MCF 10A (cell line): ENCODE measurements around the gene NDST4. TPM values are rescaled to one million over a fixed set of nuclear protein-coding genes. Genes with fewer than 3 reads are reported as not detected.

Experiments used
- BruUV-seq: library from RNA; stranded (reverse); fragments of 400-500 nt; replicated peaks from 2 replicates; lab custom pipeline; 2021; lab: Mats Ljungman, UMichigan
- CTCF ChIA-PET: fragments of 300-600 bp; sonication (Branson Sonifier 250); formaldehyde crosslinking; extraction: SDS; loops from one replicate; lab custom pipeline; 2021; ENCODE audit warnings: antibody characterized with exemption, inconsistent platforms; lab: Yijun Ruan, JAX
- POLR2A ChIA-PET: fragments of 300-600, 350-650 bp; sonication (Branson Sonifier 250); formaldehyde crosslinking; extraction: SDS; loops from one replicate; lab custom pipeline; 2020; ENCODE audit warnings: antibody characterized with exemption, inconsistent platforms; lab: Yijun Ruan, JAX
- DNase-seq: peaks from one replicate; pipeline ENCODE4 v3.0.0-alpha.2; 2018; ENCODE audit not compliant: unreplicated experiment
- H3K27ac Mint-ChIP-seq: one replicate; pipeline ENCODE4 v1.8.0; 2022; ENCODE audit warnings: mild to moderate bottlenecking, low read depth, mixed read lengths; ENCODE audit not compliant: unreplicated experiment
- H3K27me3 Mint-ChIP-seq: one replicate; pipeline ENCODE4 v1.8.0; 2022; ENCODE audit warnings: mixed read lengths; ENCODE audit not compliant: insufficient read depth, unreplicated experiment
- H3K36me3 Mint-ChIP-seq: one replicate; pipeline ENCODE4 v1.8.0; 2022; ENCODE audit warnings: mild to moderate bottlenecking, moderate library complexity, mixed read lengths; ENCODE audit not compliant: insufficient read depth, unreplicated experiment
- H3K4me1 Mint-ChIP-seq: one replicate; pipeline ENCODE4 v1.8.0; 2022; ENCODE audit warnings: mixed read lengths; ENCODE audit not compliant: insufficient read depth, unreplicated experiment
- H3K4me3 Mint-ChIP-seq: one replicate; pipeline ENCODE4 v1.8.0; 2022; ENCODE audit warnings: mild to moderate bottlenecking, moderate library complexity, mixed read lengths; ENCODE audit not compliant: unreplicated experiment
- H3K9me3 Mint-ChIP-seq: one replicate; pipeline ENCODE4 v1.8.0; 2022; ENCODE audit warnings: mixed read lengths; ENCODE audit not compliant: unreplicated experiment
- CTCF ChIP-seq: fragments of 200-600 bp; IDR thresholded peaks from one replicate; pipeline ENCODE4 v1.8.0; 2022; ENCODE audit warnings: antibody characterized with exemption, mild to moderate bottlenecking; ENCODE audit not compliant: unreplicated experiment
- intact Hi-C: fragments of 100-400 bp; cut with micrococcal nuclease; formaldehyde crosslinking; loops from 2 replicates; pipeline ENCODE4 v1.14.1; 2022
- total RNA-seq: library from RNA; stranded (reverse); gene quantifications from 2 replicates; pipeline ENCODE4 v1.2.3, GENCODE V29; 2022

NDST4 gene
- total RNA-seq, 1 experiment from 2014 or later: not detected

- TF ChIP-seq CTCF: no peak
- Mint-ChIP-seq H3K27me3 (peaks cover 31% of the 10 kb centered on the region), H3K4me3 (no peak overlapping the region), H3K36me3 (no peaks in the 10 kb centered on the region), H3K9me3 (no peaks in the 10 kb centered on the region), H3K27ac (no peak overlapping the region), H3K4me1 (no peaks in the 10 kb centered on the region)
- ChIA-PET CTCF (interaction anchor here (0.8 kb wide), 1 partner anchor 12 kb away, joined by 3 read pairs; no protein-coding TSS in a partner anchor), POLR2A (no interaction called here)
- BruUV-seq: no TSS peak
- no peak for DNase-seq
- intact Hi-C loops: loop anchor here (5.0 kb wide), 1 partner anchor 449 kb away; no protein-coding TSS in a partner anchor
These were observed 330.2 kb downstream of the NDST4 start for GRCh38 chr4:114783215-114783595.

- Mint-ChIP-seq H3K9me3 (no peaks in the 10 kb centered on the region), H3K4me3 (no peak overlapping the region), H3K27ac (no peak overlapping the region), H3K4me1 (no peaks in the 10 kb centered on the region), H3K27me3 (peaks cover 25% of the 10 kb centered on the region), H3K36me3 (no peaks in the 10 kb centered on the region)
- POLR2A ChIA-PET: no interaction called here
- CTCF ChIA-PET: no interaction called here
- DNase-seq: no peak
- BruUV-seq: no TSS peak
- no peak for TF ChIP-seq CTCF
- intact Hi-C loops: loop anchor here (5.0 kb wide), 1 partner anchor 450 kb away; no protein-coding TSS in a partner anchor
These were observed 330.8 kb downstream of the NDST4 start for GRCh38 chr4:114782415-114783214.

GRCh38 chr4:114780205-114780604 is 333.2 kb downstream of the NDST4 start:
- ChIA-PET POLR2A (interaction anchor here (1.8 kb wide), 1 partner anchor 16 kb away, joined by 5 read pairs; no protein-coding TSS in a partner anchor), CTCF (interaction anchor here (0.5 to 2.1 kb wide), 29 partner anchors 9 to 1402 kb away, joined by 3 to 11 read pairs (median 4); partner anchors contain the start of gene NDST4)
- H3K27me3 Mint-ChIP-seq: peaks cover 12% of the 10 kb centered on the region
- DNase-seq: peak; percentile 64
- intact Hi-C loops: loop anchor here (1.0 to 5.0 kb wide), 4 partner anchors 310 to 1072 kb away; no protein-coding TSS in a partner anchor
- TF ChIP-seq CTCF: peak; percentile 54
- no peaks in the 10 kb centered on the region for H3K36me3 Mint-ChIP-seq
- H3K4me3 Mint-ChIP-seq: no peak overlapping the region
- H3K4me1 Mint-ChIP-seq: no peaks in the 10 kb centered on the region
- no TSS peak for BruUV-seq
- H3K27ac Mint-ChIP-seq: no peak overlapping the region
- no peaks in the 10 kb centered on the region for H3K9me3 Mint-ChIP-seq
